HepG2 (cell line): ENCODE measurements around the gene UQCRHL. TPM values are rescaled to one million over a fixed set of nuclear protein-coding genes. Genes with fewer than 3 reads are reported as not detected.

Source experiments
- BHLHE40 ChIP-seq: IDR thresholded peaks from 2 replicates; pipeline ENCODE4 v1.6.1; 2011; ENCODE audit warnings: low read length, improper control_type of control experiment
- HIVEP1 ChIP-seq: sonication (generic); formaldehyde crosslinking; IDR thresholded peaks from 2 replicates; pipeline ENCODE4 v1.4.0; 2020; ENCODE audit warnings: mild to moderate bottlenecking, missing genetic modification reagents
- HNF4A ChIP-seq: sonication (generic); formaldehyde crosslinking; IDR thresholded peaks from 2 replicates; pipeline ENCODE4 v1.4.0; 2020; ENCODE audit warnings: missing genetic modification reagents
- LCORL ChIP-seq, 2 experiments: fragments of 450-650 bp in 1 of 2; sonication (generic) in 1 of 2; formaldehyde crosslinking in 1 of 2; IDR thresholded peaks; 2 replicates each; pipeline versions ENCODE4 v1.5.0 to v1.6.1; 2017 to 2020; ENCODE audit warnings: antibody characterized with exemption in 1 of 2, missing genetic modification reagents in 1 of 2
- NR3C1 ChIP-seq: sonication (generic); formaldehyde crosslinking; IDR thresholded peaks from 2 replicates; pipeline ENCODE4 v1.4.0; 2020; ENCODE audit warnings: missing genetic modification reagents
- PCBP2 ChIP-seq: fragments of 200-400 bp; formaldehyde crosslinking; optimal IDR thresholded peaks from 2 replicates; pipeline ENCODE3; 2018; ENCODE audit warnings: low read length, low read depth; ENCODE audit not compliant: poor library complexity, severe bottlenecking
- TBX2 ChIP-seq: sonication (generic); formaldehyde crosslinking; IDR thresholded peaks from 2 replicates; pipeline ENCODE4 v1.5.0; 2020; ENCODE audit warnings: missing genetic modification reagents, mild to moderate bottlenecking, borderline replicate concordance
- TEAD2 ChIP-seq: sonication (generic); formaldehyde crosslinking; IDR thresholded peaks from 2 replicates; pipeline ENCODE4 v1.9.0; 2021; ENCODE audit warnings: missing genetic modification reagents
- ZKSCAN5 ChIP-seq: sonication (generic); formaldehyde crosslinking; IDR thresholded peaks from 2 replicates; pipeline ENCODE4 v1.5.1; 2020; ENCODE audit warnings: mild to moderate bottlenecking, missing genetic modification reagents
- ZNF136 ChIP-seq: sonication (generic); formaldehyde crosslinking; IDR thresholded peaks from 2 replicates; pipeline ENCODE4 v1.8.1; 2022; ENCODE audit warnings: low read depth, mild to moderate bottlenecking, moderate library complexity, missing genetic modification reagents
- ZNF225 ChIP-seq: sonication (generic); formaldehyde crosslinking; IDR thresholded peaks from 2 replicates; pipeline ENCODE4 v1.4.0; 2020; ENCODE audit warnings: mild to moderate bottlenecking, missing genetic modification reagents
- ZNF776 ChIP-seq: sonication (generic); formaldehyde crosslinking; IDR thresholded peaks from 2 replicates; pipeline ENCODE4 v1.4.0; 2020; ENCODE audit warnings: mild to moderate bottlenecking, missing genetic modification reagents
- ZSCAN12 ChIP-seq: sonication (generic); formaldehyde crosslinking; IDR thresholded peaks from 2 replicates; pipeline ENCODE4 v1.9.0; 2021; ENCODE audit warnings: mild to moderate bottlenecking, missing genetic modification reagents
- polyA plus RNA-seq, 8 experiments: library from polyadenylated mRNA; depleted of rRNA in 3 of 8; stranded (reverse) in 7 of 8; unstranded in 1 of 8; fragments of >200 nt; fragmentation: Illumina TruSeq in 4 of 8; extraction: Trizol in 4 of 8; gene quantifications; 2 replicates each; pipeline versions ENCODE4 v1.2.1 to v1.2.3, GENCODE V29; 2011 to 2016; ENCODE audit warnings: low read depth in 4 of 8, missing spikeins in 1 of 8, mixed read lengths in 1 of 8; ENCODE audit not compliant: insufficient read depth in 1 of 8
- total RNA-seq, 5 experiments: library from RNA; depleted of rRNA; stranded (reverse); fragments of >200 nt; fragmentation: Illumina TruSeq; extraction: Trizol; gene quantifications; 2 replicates each; pipeline ENCODE4 v1.2.3, GENCODE V29; 2016; ENCODE audit warnings: low read depth in 1 of 5
- TF ChIP-seq, protein P1 (sequence below): sonication (generic); formaldehyde crosslinking; conservative IDR thresholded peaks from 2 replicates; pipeline ENCODE4 v1.8.0; 2022; ENCODE audit warnings: missing genetic modification reagents
- TF ChIP-seq, protein P2 (sequence below): sonication (generic); formaldehyde crosslinking; IDR thresholded peaks from 2 replicates; pipeline ENCODE4 v1.5.1; 2020; ENCODE audit warnings: missing genetic modification reagents, mild to moderate bottlenecking, borderline replicate concordance
- TF ChIP-seq, protein P3 (sequence below): sonication (generic); formaldehyde crosslinking; IDR thresholded peaks from 2 replicates; pipeline ENCODE4 v1.5.0; 2020; ENCODE audit warnings: missing genetic modification reagents
- TF ChIP-seq, protein P4 (sequence below): sonication (generic); formaldehyde crosslinking; IDR thresholded peaks from 2 replicates; pipeline ENCODE4 v1.8.0; 2022; ENCODE audit warnings: missing genetic modification reagents, mild to moderate bottlenecking, moderate library complexity, borderline replicate concordance
- TF ChIP-seq, protein P5 (sequence below): IDR thresholded peaks from 2 replicates; pipeline ENCODE4 v1.6.1; 2012; ENCODE audit warnings: inconsistent platforms
- TF ChIP-seq, protein P6 (sequence below): sonication (generic); formaldehyde crosslinking; IDR thresholded peaks from 2 replicates; pipeline ENCODE4 v1.4.0; 2020; ENCODE audit warnings: missing genetic modification reagents, mild to moderate bottlenecking, borderline replicate concordance

Gene UQCRHL
- total and polyA plus RNA-seq, 2 of the 13 experiments (the other 11 are each of a cell fraction or from before 2014, with no cell fraction given): 1.8 to 2.3 TPM

DNA sequence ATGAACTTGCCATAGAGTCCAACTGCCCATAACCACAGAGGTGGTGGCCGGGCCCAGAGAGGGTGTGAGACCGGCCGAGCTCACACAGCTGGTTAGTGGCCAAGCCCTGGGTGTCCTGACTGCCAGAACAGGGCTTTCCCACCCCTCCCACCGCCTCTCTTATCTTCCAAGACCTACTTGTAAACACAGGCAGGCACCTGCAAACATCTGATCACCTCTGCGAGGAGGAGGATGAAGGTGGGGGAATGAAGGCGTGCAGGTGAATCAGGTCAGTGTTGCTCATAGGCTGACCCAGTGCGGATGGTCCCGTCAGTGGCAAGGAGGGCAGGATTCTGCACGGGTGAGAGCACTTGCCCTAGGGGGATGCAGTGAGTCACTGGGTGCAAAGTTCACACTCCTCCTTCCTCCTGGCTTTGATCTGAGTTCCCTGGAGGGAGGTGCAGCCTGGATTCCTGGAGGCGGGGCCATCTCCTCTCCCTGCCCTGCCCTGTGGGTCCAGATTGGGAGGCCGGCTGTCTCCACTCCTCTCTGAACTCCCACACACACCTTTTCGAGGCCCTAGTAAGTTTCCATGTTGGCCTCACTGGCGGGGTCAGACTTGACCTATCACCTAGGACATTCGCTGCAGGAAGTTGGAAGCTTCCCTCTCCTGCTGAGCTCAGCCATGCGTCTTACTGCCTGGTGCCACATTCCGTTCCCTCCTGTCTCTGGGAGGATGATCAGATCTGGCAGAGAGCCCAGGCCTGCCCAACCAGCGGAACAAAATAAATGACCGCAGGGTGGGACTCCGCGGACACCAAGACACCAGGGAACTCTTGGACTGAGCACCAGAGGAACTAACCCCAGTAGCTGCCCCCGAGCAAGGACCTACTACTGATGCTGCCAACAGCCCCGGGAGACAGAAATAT is 7.3 kb downstream of the UQCRHL start (continued):
- TF ChIP-seq ZSCAN12 (CRISPR knock-in tag) (no peak), ZNF136 (CRISPR knock-in tag) (no peak), TEAD2 (CRISPR knock-in tag) (no peak), HNF4A (CRISPR knock-in tag) (peak; percentile 95), ZNF225 (CRISPR knock-in tag) (no peak), NR3C1 (CRISPR knock-in tag) (no peak), PCBP2 (no peak), LCORL (IDR thresholded peaks at IDR 0.05) (no peak), LCORL (CRISPR knock-in tag; IDR thresholded peaks at IDR 0.05) (peak; percentile 97), TBX2 (CRISPR knock-in tag) (peak; percentile 92), BHLHE40 (peak; percentile 81), ZKSCAN5 (CRISPR knock-in tag) (no peak), HIVEP1 (CRISPR knock-in tag) (peak; percentile 90; the same call in 1 of the 2 replicates), ZNF776 (CRISPR knock-in tag) (peak; percentile 66; the same call in 1 of the 2 replicates)
- TF ChIP-seq, protein P1, sequence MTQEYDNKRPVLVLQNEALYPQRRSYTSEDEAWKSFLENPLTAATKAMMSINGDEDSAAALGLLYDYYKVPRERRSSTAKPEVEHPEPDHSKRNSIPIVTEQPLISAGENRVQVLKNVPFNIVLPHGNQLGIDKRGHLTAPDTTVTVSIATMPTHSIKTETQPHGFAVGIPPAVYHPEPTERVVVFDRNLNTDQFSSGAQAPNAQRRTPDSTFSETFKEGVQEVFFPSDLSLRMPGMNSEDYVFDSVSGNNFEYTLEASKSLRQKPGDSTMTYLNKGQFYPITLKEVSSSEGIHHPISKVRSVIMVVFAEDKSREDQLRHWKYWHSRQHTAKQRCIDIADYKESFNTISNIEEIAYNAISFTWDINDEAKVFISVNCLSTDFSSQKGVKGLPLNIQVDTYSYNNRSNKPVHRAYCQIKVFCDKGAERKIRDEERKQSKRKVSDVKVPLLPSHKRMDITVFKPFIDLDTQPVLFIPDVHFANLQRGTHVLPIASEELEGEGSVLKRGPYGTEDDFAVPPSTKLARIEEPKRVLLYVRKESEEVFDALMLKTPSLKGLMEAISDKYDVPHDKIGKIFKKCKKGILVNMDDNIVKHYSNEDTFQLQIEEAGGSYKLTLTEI: no peak
- TF ChIP-seq, protein P2, sequence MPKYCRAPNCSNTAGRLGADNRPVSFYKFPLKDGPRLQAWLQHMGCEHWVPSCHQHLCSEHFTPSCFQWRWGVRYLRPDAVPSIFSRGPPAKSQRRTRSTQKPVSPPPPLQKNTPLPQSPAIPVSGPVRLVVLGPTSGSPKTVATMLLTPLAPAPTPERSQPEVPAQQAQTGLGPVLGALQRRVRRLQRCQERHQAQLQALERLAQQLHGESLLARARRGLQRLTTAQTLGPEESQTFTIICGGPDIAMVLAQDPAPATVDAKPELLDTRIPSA (CRISPR knock-in tag): no peak
- TF ChIP-seq, protein P3, sequence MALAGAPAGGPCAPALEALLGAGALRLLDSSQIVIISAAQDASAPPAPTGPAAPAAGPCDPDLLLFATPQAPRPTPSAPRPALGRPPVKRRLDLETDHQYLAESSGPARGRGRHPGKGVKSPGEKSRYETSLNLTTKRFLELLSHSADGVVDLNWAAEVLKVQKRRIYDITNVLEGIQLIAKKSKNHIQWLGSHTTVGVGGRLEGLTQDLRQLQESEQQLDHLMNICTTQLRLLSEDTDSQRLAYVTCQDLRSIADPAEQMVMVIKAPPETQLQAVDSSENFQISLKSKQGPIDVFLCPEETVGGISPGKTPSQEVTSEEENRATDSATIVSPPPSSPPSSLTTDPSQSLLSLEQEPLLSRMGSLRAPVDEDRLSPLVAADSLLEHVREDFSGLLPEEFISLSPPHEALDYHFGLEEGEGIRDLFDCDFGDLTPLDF: no peak
- TF ChIP-seq, protein P4, sequence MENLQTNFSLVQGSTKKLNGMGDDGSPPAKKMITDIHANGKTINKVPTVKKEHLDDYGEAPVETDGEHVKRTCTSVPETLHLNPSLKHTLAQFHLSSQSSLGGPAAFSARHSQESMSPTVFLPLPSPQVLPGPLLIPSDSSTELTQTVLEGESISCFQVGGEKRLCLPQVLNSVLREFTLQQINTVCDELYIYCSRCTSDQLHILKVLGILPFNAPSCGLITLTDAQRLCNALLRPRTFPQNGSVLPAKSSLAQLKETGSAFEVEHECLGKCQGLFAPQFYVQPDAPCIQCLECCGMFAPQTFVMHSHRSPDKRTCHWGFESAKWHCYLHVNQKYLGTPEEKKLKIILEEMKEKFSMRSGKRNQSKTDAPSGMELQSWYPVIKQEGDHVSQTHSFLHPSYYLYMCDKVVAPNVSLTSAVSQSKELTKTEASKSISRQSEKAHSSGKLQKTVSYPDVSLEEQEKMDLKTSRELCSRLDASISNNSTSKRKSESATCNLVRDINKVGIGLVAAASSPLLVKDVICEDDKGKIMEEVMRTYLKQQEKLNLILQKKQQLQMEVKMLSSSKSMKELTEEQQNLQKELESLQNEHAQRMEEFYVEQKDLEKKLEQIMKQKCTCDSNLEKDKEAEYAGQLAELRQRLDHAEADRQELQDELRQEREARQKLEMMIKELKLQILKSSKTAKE (CRISPR knock-in tag): peak; percentile 87
- TF ChIP-seq, protein P5, sequence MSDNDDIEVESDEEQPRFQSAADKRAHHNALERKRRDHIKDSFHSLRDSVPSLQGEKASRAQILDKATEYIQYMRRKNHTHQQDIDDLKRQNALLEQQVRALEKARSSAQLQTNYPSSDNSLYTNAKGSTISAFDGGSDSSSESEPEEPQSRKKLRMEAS: peak; percentile 72; the same call in 1 of the 2 replicates
- TF ChIP-seq, protein P6, sequence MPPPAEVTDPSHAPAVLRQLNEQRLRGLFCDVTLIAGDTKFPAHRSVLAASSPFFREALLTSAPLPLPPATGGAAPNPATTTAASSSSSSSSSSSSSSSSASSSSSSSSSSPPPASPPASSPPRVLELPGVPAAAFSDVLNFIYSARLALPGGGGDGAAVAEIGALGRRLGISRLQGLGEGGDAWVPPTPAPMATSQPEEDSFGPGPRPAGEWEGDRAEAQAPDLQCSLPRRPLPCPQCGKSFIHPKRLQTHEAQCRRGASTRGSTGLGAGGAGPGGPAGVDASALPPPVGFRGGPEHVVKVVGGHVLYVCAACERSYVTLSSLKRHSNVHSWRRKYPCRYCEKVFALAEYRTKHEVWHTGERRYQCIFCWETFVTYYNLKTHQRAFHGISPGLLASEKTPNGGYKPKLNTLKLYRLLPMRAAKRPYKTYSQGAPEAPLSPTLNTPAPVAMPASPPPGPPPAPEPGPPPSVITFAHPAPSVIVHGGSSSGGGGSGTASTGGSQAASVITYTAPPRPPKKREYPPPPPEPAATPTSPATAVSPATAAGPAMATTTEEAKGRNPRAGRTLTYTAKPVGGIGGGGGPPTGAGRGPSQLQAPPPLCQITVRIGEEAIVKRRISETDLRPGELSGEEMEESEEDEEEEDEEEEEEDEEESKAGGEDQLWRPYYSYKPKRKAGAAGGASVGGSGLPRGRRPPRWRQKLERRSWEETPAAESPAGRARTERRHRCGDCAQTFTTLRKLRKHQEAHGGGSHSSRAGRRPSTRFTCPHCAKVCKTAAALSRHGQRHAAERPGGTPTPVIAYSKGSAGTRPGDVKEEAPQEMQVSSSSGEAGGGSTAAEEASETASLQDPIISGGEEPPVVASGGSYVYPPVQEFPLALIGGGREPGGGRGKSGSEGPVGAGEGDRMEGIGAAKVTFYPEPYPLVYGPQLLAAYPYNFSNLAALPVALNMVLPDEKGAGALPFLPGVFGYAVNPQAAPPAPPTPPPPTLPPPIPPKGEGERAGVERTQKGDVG (CRISPR knock-in tag): no peak
